Common myeloid progenitor, CD34-positive (primary cell): Measurements from ENCODE around the gene ISM2.
"Not testable (repeated sequence)": the region's sequence is repeated elsewhere in the genome, so short reads cannot be mapped to it uniquely, and the experiment has no call there.

Experiments used
- CTCF ChIA-PET: fragments of 350-600 bp; sonication (Branson Sonifier 250); formaldehyde crosslinking; loops from one replicate; lab custom pipeline; 2021; ENCODE audit warnings: antibody characterized with exemption; lab: Charles Lee
- POLR2A ChIA-PET: fragments of 350-600 bp; sonication (Branson Sonifier 250); formaldehyde crosslinking; loops from one replicate; lab custom pipeline; 2021; ENCODE audit warnings: antibody characterized with exemption; lab: Charles Lee
- DNase-seq, 3 donors: peaks; one replicate each; pipeline versions ENCODE4 v3.0.0 to v3.0.0-alpha.2; 2013
- H3K27ac ChIP-seq, 2 experiments: 1 replicate in 1 of 2; 2 replicates in 1 of 2; pipeline ENCODE4 v1.7.0; 2013; ENCODE audit warnings: inconsistent platforms in 2 of 2, low read length in 2 of 2, mild to moderate bottlenecking in 2 of 2, low read depth in 1 of 2, moderate library complexity in 1 of 2; ENCODE audit not compliant: severe bottlenecking in 2 of 2, insufficient read depth in 1 of 2, poor library complexity in 1 of 2
- H3K27me3 ChIP-seq, 5 experiments: replicated peaks in 2 of 5; 1 replicate in 3 of 5; 2 replicates in 2 of 5; pipeline versions ENCODE4 v1.6.1 to v1.7.0; 2013; ENCODE audit warnings: low read length in 4 of 5, mild to moderate bottlenecking in 2 of 5, moderate library complexity in 2 of 5, inconsistent platforms in 1 of 5; ENCODE audit not compliant: insufficient read depth in 5 of 5, control insufficient read depth in 4 of 5
- H3K36me3 ChIP-seq, 4 experiments: 1 replicate in 2 of 4; 2 replicates in 2 of 4; pipeline versions ENCODE4 v1.6.1 to v1.7.0; 2013; ENCODE audit warnings: low read length in 3 of 4, control low read depth in 1 of 4, mild to moderate bottlenecking in 1 of 4; ENCODE audit not compliant: control insufficient read depth in 4 of 4, insufficient read depth in 4 of 4
- H3K4me1 ChIP-seq, 4 experiments: 1 replicate in 3 of 4; 2 replicates in 1 of 4; pipeline versions ENCODE4 v1.6.1 to v1.7.1; 2013; ENCODE audit warnings: low read length in 3 of 4, mild to moderate bottlenecking in 3 of 4, control low read depth in 1 of 4, inconsistent platforms in 1 of 4, moderate library complexity in 1 of 4; ENCODE audit not compliant: control insufficient read depth in 4 of 4, insufficient read depth in 4 of 4; ENCODE audit errors: control extremely low read depth in 1 of 4
- H3K4me3 ChIP-seq, 7 experiments: 1 replicate in 4 of 7; 2 replicates in 3 of 7; pipeline versions ENCODE4 v1.5.1 to v1.7.0; 2013; ENCODE audit warnings: mild to moderate bottlenecking in 7 of 7, low read length in 6 of 7, moderate library complexity in 6 of 7, inconsistent platforms in 2 of 7, low read depth in 2 of 7, control low read depth in 1 of 7; ENCODE audit not compliant: insufficient read depth in 4 of 7, control insufficient read depth in 1 of 7; ENCODE audit errors: extremely low read depth in 1 of 7
- H3K9me3 ChIP-seq, 5 experiments: 1 replicate in 4 of 5; 2 replicates in 1 of 5; pipeline versions ENCODE4 v1.6.1 to v1.7.1; 2013; ENCODE audit warnings: low read length in 4 of 5, mild to moderate bottlenecking in 2 of 5, inconsistent platforms in 1 of 5, low read depth in 1 of 5, moderate library complexity in 1 of 5; ENCODE audit not compliant: control insufficient read depth in 4 of 5, insufficient read depth in 2 of 5; ENCODE audit errors: control extremely low read depth in 1 of 5
- WGBS: methylation state at CpG from one replicate; pipeline ENCODE4 v1.1.5; 2013; ENCODE audit not compliant: insufficient coverage; 5-methylcytosine and 5-hydroxymethylcytosine counted together

The ISM2 gene

DNA sequence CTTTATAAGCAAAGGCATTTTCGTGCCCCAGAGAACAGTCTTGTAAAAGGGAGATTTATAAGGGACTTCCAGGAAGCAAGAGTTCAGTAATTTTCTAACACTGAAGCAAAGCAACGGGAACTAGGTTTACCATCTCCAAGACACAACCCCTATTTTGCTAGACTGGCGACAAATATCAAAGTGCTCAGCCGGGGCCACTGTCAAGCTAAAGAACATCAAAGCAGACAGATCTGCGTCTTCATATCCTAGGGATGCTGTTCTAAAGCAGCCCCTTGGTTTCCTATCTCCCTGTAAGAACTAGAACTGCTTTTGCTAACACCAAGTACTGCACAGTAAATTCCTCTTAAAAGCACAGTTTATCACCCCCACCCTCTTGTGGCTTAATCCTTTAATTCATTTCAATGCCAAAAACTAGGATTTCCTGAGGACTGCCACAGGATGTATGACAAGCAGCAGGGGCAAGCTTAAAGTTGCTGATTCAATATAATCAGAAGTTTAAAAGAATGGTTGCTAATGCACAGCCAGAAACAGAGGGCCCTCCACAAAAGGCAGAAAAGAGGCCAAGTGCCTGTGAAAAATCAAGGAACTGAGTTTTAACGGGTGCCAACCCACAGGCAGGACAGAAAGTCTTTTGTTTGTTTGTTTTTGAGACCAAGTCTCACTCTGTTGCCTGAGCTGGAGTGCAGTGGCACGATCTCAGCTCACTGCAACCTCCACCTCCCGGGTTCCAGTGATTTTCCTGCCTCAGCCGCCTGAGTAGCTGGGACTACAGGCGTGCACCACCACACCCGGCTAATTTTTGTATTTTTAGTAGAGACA lies 44.0 kb upstream of the ISM2 start:
- ChIA-PET CTCF (interaction anchor here (1.2 to 2.9 kb wide), 4 partner anchors 9 to 78 kb away, joined by 3 to 11 read pairs (median 4); no protein-coding TSS in a partner anchor), POLR2A (no interaction called here)
- DNase-seq = peak; percentile 59 to 85 (median 70)
- H3K9me3 ChIP-seq = no peaks in the 10 kb centered on the region
- 14% methylated on average over 11 of the region's 11 CpGs for WGBS
- H3K27ac ChIP-seq = peak overlapping the region; percentile 37 to 77
- peak overlapping the region in 5 of 7 experiments; percentile 1 to 57 (median 29) for H3K4me3 ChIP-seq
- no peaks in the 10 kb centered on the region for H3K27me3 ChIP-seq
- H3K36me3 ChIP-seq = peaks cover 10 to 29% (median 20%) of the 10 kb centered on the region in 4 experiments
- H3K4me1 ChIP-seq = peaks cover 7 to 38% (median 31%) of the 10 kb centered on the region in 4 experiments

DNA sequence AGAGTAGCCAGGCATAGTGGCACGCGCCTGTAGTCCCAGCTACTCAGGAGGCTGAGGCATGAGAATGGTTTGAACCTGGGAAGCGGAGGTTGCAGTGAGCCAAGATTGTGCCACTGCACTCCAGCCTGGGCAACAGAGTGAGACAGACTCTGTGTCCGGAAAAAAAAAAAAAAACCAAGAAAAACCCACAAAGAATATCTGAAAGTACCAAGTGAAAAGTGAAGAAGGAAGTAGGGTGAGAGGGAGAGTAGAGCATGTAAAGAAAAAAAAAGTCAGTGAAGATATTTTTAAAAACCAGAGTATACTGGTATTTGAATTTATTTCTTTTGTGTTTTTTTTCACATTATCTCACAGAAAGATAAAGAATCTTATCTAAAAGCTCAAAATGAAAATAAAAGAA lies 43.3 kb upstream of the ISM2 start:
- 70% methylated on average over 3 of the region's 4 CpGs for WGBS
- H3K4me1 ChIP-seq = peaks cover 7 to 42% (median 31%) of the 10 kb centered on the region in 4 experiments
- no peaks in the 10 kb centered on the region for H3K9me3 ChIP-seq
- CTCF ChIA-PET = interaction anchor here (1.2 to 2.9 kb wide), 4 partner anchors 9 to 77 kb away, joined by 3 to 11 read pairs (median 4); no protein-coding TSS in a partner anchor
- POLR2A ChIA-PET = no interaction called here
- H3K36me3 ChIP-seq = peaks cover 3 to 23% (median 14%) of the 10 kb centered on the region in 4 experiments
- H3K27me3 ChIP-seq = no peaks in the 10 kb centered on the region
- DNase-seq = peak in 2 of 3 donors; percentile 30 to 36
- H3K4me3 ChIP-seq = peak overlapping the region in 2 of 7 experiments; percentile 52 to 57
- peak overlapping the region in 1 of 2 experiments; percentile 77 for H3K27ac ChIP-seq

DNA sequence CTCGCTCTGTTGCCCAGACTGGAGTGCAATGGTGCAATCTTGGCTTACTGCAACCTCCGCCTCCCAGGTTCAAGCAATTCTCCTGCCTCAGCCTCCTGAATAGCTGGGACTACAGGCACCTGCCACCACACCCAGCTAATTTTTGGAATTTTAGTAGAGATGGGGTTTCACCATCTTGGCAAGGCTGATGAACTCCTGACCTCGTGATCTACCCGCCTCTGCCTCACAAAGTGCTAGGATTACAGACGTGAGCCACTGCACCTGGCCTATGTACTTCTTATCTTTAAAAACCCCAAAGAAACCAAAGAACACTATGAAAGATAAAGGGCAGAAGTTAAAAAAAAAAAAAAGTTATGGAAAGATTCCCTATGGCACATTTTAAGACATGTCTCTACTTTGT lies 38.3 kb upstream of the ISM2 start:
- H3K9me3 ChIP-seq, DNase-seq, H3K27ac ChIP-seq, CTCF ChIA-PET, H3K27me3 ChIP-seq, H3K4me3 ChIP-seq, POLR2A ChIA-PET: not testable (repeated sequence)
- peaks cover 9 to 17% (median 13%) of the 10 kb centered on the region in 4 experiments for H3K36me3 ChIP-seq
- peaks cover 0 to 14% (median 8%) of the 10 kb centered on the region in 4 experiments for H3K4me1 ChIP-seq
- WGBS = 100% methylated on average over 3 of the region's 5 CpGs

DNA sequence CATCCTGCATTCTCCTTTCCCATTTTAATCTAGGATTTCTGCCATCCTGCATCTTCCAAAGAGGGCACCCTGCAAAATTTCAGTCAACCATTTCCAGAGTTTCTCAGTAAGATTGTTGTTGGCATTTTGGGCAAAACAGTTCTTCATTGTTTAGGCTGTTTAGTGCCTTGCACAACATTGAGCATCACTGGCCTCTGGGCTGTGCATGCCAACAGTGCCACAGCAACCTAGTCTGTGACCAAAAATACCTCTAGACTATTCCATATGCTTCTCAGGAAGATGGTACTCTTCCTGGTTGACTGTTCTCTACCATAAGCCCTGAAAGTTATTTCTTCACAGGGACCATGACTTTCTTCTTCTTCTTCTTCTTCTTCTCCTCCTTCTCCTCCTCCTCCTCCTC lies 32.5 kb upstream of the ISM2 start:
- Histone ChIP-seq H3K4me3 (peak overlapping the region in 1 of 7 experiments; percentile 7), H3K27ac (no peak overlapping the region), H3K36me3 (peaks cover 8 to 23% (median 18%) of the 10 kb centered on the region in 4 experiments), H3K9me3 (no peaks in the 10 kb centered on the region), H3K4me1 (no peaks in the 10 kb centered on the region), H3K27me3 (no peaks in the 10 kb centered on the region)
- DNase-seq = no peak
- ChIA-PET CTCF (no interaction called here), POLR2A (no interaction called here)

DNA sequence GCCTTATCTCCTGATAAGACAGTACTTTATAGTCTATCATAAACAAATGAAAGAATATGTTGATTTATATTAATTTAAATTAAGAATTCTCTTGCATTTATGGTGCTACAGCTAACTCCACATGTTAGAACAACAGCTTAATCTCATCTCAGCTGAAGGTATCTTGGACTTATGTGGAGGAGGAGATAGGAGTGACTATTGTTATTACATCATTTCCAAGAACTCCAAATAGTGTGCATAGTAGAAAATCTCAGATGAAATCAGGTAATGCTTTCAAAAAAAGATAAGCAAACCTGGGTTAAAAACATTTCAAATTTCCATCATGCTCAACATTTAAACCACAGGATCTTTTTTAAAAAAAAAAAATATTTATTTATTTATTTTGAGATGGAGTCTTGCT lies 31.3 kb upstream of the ISM2 start:
- Histone ChIP-seq H3K27ac (no peak overlapping the region), H3K36me3 (peaks cover 5 to 17% (median 12%) of the 10 kb centered on the region in 4 experiments), H3K4me3 (no peak overlapping the region), H3K4me1 (no peaks in the 10 kb centered on the region), H3K9me3 (no peaks in the 10 kb centered on the region), H3K27me3 (no peaks in the 10 kb centered on the region)
- POLR2A ChIA-PET = no interaction called here
- no peak for DNase-seq
- CTCF ChIA-PET = interaction anchor here (1.9 kb wide), 1 partner anchor 21 kb away, joined by 11 read pairs; no protein-coding TSS in a partner anchor

DNA sequence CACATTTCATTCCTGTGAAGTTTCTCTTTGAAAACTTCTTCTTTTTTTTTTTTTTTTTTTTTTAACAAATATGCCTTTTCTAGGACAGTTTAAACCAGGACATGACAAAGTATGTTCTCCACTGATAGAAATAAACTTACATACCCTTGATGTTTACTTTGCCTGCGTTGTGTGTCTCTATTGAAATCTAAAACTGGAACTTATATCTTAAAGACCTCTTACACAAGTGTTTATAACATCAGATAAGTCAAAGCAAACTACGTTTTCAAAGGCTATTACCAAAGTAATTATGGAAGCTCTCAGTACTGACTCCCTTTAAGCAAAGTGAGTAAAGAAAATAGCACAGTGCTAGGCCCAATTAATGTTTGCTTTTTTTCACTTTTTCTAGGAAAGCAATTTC lies 30.6 kb upstream of the ISM2 start:
- no peaks in the 10 kb centered on the region for H3K9me3 ChIP-seq
- H3K36me3 ChIP-seq = peaks cover 3 to 19% (median 17%) of the 10 kb centered on the region in 4 experiments
- no peaks in the 10 kb centered on the region for H3K4me1 ChIP-seq
- H3K27me3 ChIP-seq = no peaks in the 10 kb centered on the region
- POLR2A ChIA-PET = no interaction called here
- WGBS = 60% methylated on average over 1 of the region's 2 CpGs
- H3K4me3 ChIP-seq = no peak overlapping the region
- CTCF ChIA-PET = interaction anchor here (1.9 kb wide), 1 partner anchor 21 kb away, joined by 11 read pairs; no protein-coding TSS in a partner anchor
- no peak overlapping the region for H3K27ac ChIP-seq
- DNase-seq = no peak

DNA sequence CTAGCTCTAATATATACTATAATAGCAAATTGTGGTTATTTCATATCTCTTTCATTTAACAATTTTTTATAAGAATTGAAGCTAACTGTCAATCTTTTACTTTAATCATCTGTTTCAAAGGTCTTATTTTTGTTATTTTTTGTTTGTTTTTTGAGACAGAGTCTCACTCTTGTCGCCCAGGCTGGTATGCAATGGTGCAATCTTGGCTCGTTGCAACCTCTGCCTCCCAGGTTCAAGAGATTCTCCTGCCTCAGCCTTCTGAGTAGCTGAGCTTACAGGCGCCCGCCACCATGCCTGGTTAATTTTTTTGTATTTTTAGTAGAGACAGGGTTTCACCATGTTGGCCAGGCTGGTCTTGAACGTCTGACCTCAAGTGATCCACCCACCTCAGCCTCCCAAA lies 30.1 kb upstream of the ISM2 start:
- CTCF ChIA-PET = interaction anchor here (1.9 kb wide), 1 partner anchor 22 kb away, joined by 11 read pairs; no protein-coding TSS in a partner anchor
- H3K27ac ChIP-seq, POLR2A ChIA-PET: not testable (repeated sequence)

More for the DNA sequence above, 30.1 kb upstream of the ISM2 start:
- not testable (repeated sequence) for H3K4me3 ChIP-seq, DNase-seq, H3K27me3 ChIP-seq, H3K4me1 ChIP-seq, H3K9me3 ChIP-seq
- WGBS = 94% methylated on average over 3 of the region's 5 CpGs
- peaks cover 6 to 20% (median 17%) of the 10 kb centered on the region in 4 experiments for H3K36me3 ChIP-seq
